ENCODE measurements around the gene TRIP4. TPM values are rescaled to one million over a fixed set of nuclear protein-coding genes. Genes with fewer than 3 reads are reported as not detected.

Gene TRIP4
- total and polyA plus RNA-seq, 2 donors (not counting 3 experiments of a cell fraction or from before 2014, with no cell fraction given), result 10.9 to 31.1 TPM

DNA sequence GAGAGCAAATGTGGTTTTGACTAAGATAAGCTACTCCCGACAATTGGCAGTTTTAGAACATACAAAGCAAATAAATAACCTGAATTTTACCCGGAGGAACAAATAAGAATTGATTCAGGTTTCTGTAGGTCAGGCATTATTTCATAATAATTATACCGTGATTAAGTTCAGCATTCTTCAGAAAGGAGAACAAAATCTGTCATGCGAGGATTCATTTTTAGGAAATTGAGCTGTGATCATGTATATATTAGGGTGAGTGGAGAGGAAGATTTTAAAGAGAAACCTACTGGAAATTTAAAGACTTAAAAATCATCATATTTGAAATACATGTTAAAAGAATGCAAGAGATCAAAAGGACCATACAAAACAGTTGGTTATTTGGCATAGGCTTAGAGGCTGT lies 93.3 kb downstream of the TRIP4 start:
- TF ChIP-seq POLR2A (IDR thresholded peaks at IDR 0.05; ENCODE audit: low read depth, low read length) (no peak), JUN (IDR thresholded peaks at IDR 0.05; ENCODE audit: borderline replicate concordance, insufficient read depth, insufficient read length, low read depth) (no peak), MYC (IDR thresholded peaks at IDR 0.05; ENCODE audit: low read depth, low read length) (no peak), EZH2 (IDR thresholded peaks at IDR 0.05; ENCODE audit: borderline replicate concordance, low read depth, low read length, severe bottlenecking) (no peak), GATA2 (IDR thresholded peaks at IDR 0.05; ENCODE audit: insufficient read depth, insufficient read length, low read depth, low read length) (no peak), FOS (IDR thresholded peaks at IDR 0.05; ENCODE audit: borderline replicate concordance, insufficient read depth, low read length) (no peak), POLR2AphosphoS5 (IDR thresholded peaks at IDR 0.05; ENCODE audit: insufficient read depth, low read depth, low read length) (no peak)
- TF ChIP-seq, protein P1, sequence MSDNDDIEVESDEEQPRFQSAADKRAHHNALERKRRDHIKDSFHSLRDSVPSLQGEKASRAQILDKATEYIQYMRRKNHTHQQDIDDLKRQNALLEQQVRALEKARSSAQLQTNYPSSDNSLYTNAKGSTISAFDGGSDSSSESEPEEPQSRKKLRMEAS (IDR thresholded peaks at IDR 0.05; ENCODE audit: insufficient read depth, insufficient read length), result no peak
- H3K9me1 ChIP-seq (replicated peaks; ENCODE audit: control insufficient read depth, extremely low read depth, insufficient read depth, low read length), result no peaks in the 10 kb centered on the region
- dilution Hi-C loops (cut with MboI; ENCODE audit: extremely low pct_ligation_motif_present, low sequenced_read_pairs) (no loop called here), intact Hi-C loops (cut with micrococcal nuclease) (no loop called here)
- no peaks in the 10 kb centered on the region for H3K4me1 ChIP-seq (ENCODE audit: control insufficient read depth, extremely low read depth, insufficient read depth, low read length)
- H3K9me3 ChIP-seq (replicated peaks; ENCODE audit: control insufficient read depth, insufficient read depth, low read length), result no peaks in the 10 kb centered on the region
- no TSS peak for BruUV-seq (replicated peaks)
- DNase-seq (ENCODE audit: low read depth, low spot score), result no peak
- H3K4me3 ChIP-seq (replicated peaks in 1 of 3; ENCODE audit: insufficient read depth in 1 of 3, low read depth in 1 of 3, low read length in 3 of 3), result no peak overlapping the region
- H3K36me3 ChIP-seq (ENCODE audit: control insufficient read depth in 2 of 2, extremely low read depth in 1 of 2, insufficient read depth in 2 of 2, low read length in 2 of 2), result peaks cover 0 to 3% of the 10 kb centered on the region in 2 experiments
- H2AFZ ChIP-seq (ENCODE audit: low read depth, low read length), result no peak overlapping the region
- H4K20me1 ChIP-seq (replicated peaks; ENCODE audit: control insufficient read depth, extremely low read depth, insufficient read depth, low read length), result peaks cover 3% of the 10 kb centered on the region
- POLR2A ChIA-PET, result no interaction called here
- H3K9ac ChIP-seq (replicated peaks; ENCODE audit: extremely low read depth, insufficient read depth, low read length), result no peak overlapping the region
- H3K27ac ChIP-seq (ENCODE audit: insufficient read depth, low read depth, low read length), result no peak overlapping the region
- CTCF ChIA-PET, result no interaction called here
- no peaks in the 10 kb centered on the region for H3K27me3 ChIP-seq (ENCODE audit: control insufficient read depth in 2 of 2, insufficient read depth in 2 of 2, low read length in 2 of 2)
- peaks cover 50% of the 10 kb centered on the region for H3K79me2 ChIP-seq (ENCODE audit: control insufficient read depth, insufficient read depth, low read length)
- no peak for FAIRE-seq
- H3K4me2 ChIP-seq (ENCODE audit: insufficient read depth, low read length), result no peak overlapping the region

GRCh38 chr15:64483749-64484148 lies 96.1 kb downstream of the TRIP4 start:
- no TSS peak for BruUV-seq (replicated peaks)
- CTCF ChIA-PET, result interaction anchor here (1.5 to 2.4 kb wide), 2 partner anchors 17 to 20 kb away, joined by 3 to 7 read pairs; no protein-coding TSS in a partner anchor

More at GRCh38 chr15:64483749-64484148, 96.1 kb downstream of the TRIP4 start:
- H2AFZ ChIP-seq (ENCODE audit: low read depth, low read length), result no peak overlapping the region
- TF ChIP-seq EZH2 (IDR thresholded peaks at IDR 0.05; ENCODE audit: borderline replicate concordance, low read depth, low read length, severe bottlenecking) (no peak), JUN (IDR thresholded peaks at IDR 0.05; ENCODE audit: borderline replicate concordance, insufficient read depth, insufficient read length, low read depth) (no peak), POLR2AphosphoS5 (IDR thresholded peaks at IDR 0.05; ENCODE audit: insufficient read depth, low read depth, low read length) (no peak), MYC (IDR thresholded peaks at IDR 0.05; ENCODE audit: low read depth, low read length) (no peak), FOS (IDR thresholded peaks at IDR 0.05; ENCODE audit: borderline replicate concordance, insufficient read depth, low read length) (no peak), GATA2 (IDR thresholded peaks at IDR 0.05; ENCODE audit: insufficient read depth, insufficient read length, low read depth, low read length) (no peak), POLR2A (IDR thresholded peaks at IDR 0.05; ENCODE audit: low read depth, low read length) (no peak)
- TF ChIP-seq, protein P2, sequence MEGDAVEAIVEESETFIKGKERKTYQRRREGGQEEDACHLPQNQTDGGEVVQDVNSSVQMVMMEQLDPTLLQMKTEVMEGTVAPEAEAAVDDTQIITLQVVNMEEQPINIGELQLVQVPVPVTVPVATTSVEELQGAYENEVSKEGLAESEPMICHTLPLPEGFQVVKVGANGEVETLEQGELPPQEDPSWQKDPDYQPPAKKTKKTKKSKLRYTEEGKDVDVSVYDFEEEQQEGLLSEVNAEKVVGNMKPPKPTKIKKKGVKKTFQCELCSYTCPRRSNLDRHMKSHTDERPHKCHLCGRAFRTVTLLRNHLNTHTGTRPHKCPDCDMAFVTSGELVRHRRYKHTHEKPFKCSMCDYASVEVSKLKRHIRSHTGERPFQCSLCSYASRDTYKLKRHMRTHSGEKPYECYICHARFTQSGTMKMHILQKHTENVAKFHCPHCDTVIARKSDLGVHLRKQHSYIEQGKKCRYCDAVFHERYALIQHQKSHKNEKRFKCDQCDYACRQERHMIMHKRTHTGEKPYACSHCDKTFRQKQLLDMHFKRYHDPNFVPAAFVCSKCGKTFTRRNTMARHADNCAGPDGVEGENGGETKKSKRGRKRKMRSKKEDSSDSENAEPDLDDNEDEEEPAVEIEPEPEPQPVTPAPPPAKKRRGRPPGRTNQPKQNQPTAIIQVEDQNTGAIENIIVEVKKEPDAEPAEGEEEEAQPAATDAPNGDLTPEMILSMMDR (IDR thresholded peaks at IDR 0.05; ENCODE audit: extremely low read depth in 1 of 2, insufficient read depth in 1 of 2, low read depth in 1 of 2, low read length in 2 of 2), result no peak
- TF ChIP-seq, protein P1 (IDR thresholded peaks at IDR 0.05; ENCODE audit: insufficient read depth, insufficient read length), result no peak
- dilution Hi-C loops (cut with MboI; ENCODE audit: extremely low pct_ligation_motif_present, low sequenced_read_pairs) (no loop called here), intact Hi-C loops (cut with micrococcal nuclease) (no loop called here)
- DNase-seq (ENCODE audit: low read depth, low spot score) (no peak), FAIRE-seq (no peak)
- H3K9me1 ChIP-seq (replicated peaks; ENCODE audit: control insufficient read depth, extremely low read depth, insufficient read depth, low read length), result no peaks in the 10 kb centered on the region
- no peak overlapping the region for H3K27ac ChIP-seq (ENCODE audit: insufficient read depth, low read depth, low read length)
- H3K27me3 ChIP-seq (ENCODE audit: control insufficient read depth in 2 of 2, insufficient read depth in 2 of 2, low read length in 2 of 2), result no peaks in the 10 kb centered on the region
- H3K36me3 ChIP-seq (ENCODE audit: control insufficient read depth in 2 of 2, extremely low read depth in 1 of 2, insufficient read depth in 2 of 2, low read length in 2 of 2), result peaks cover 0 to 3% of the 10 kb centered on the region in 2 experiments
- POLR2A ChIA-PET, result interaction anchor here (0.6 kb wide), 1 partner anchor 91 kb away, joined by 5 read pairs; no protein-coding TSS in a partner anchor
- H4K20me1 ChIP-seq (replicated peaks; ENCODE audit: control insufficient read depth, extremely low read depth, insufficient read depth, low read length), result peaks cover 3% of the 10 kb centered on the region
- no peak overlapping the region for H3K4me2 ChIP-seq (ENCODE audit: insufficient read depth, low read length)
- no peaks in the 10 kb centered on the region for H3K4me1 ChIP-seq (ENCODE audit: control insufficient read depth, extremely low read depth, insufficient read depth, low read length)
- no peak overlapping the region for H3K9ac ChIP-seq (replicated peaks; ENCODE audit: extremely low read depth, insufficient read depth, low read length)
- no peaks in the 10 kb centered on the region for H3K9me3 ChIP-seq (replicated peaks; ENCODE audit: control insufficient read depth, insufficient read depth, low read length)
- H3K4me3 ChIP-seq (replicated peaks in 1 of 3; ENCODE audit: insufficient read depth in 1 of 3, low read depth in 1 of 3, low read length in 3 of 3), result no peak overlapping the region
- H3K79me2 ChIP-seq (ENCODE audit: control insufficient read depth, insufficient read depth, low read length), result peaks cover 41% of the 10 kb centered on the region

Measured in endothelial cell of umbilical vein (primary cell).